Esophagus muscularis mucosa (tissue), 4 donors: ENCODE data around the gene ANKRD2.

Experiments
- EP300 ChIP-seq: sonication (generic); formaldehyde crosslinking; IDR thresholded peaks from one replicate; pipeline ENCODE4 v1.6.1; 2017; ENCODE audit warnings: antibody characterized with exemption
- POLR2A ChIP-seq: fragments of 450-650 bp; IDR thresholded peaks from one replicate; pipeline ENCODE4 v1.6.1; 2017; ENCODE audit warnings: antibody characterized with exemption, moderate library complexity, mild to moderate bottlenecking, low read depth
- TF ChIP-seq, protein P1 (sequence below), 3 experiments: fragments of 200-600 bp in 2 of 3; fragments of 450-650 bp in 1 of 3; sonication (generic) in 2 of 3; IDR thresholded peaks; one replicate each; pipeline ENCODE4 v1.5.1; 2017 to 2019; ENCODE audit warnings: antibody characterized with exemption in 3 of 3, mild to moderate bottlenecking in 2 of 3, moderate library complexity in 1 of 3

DNA sequence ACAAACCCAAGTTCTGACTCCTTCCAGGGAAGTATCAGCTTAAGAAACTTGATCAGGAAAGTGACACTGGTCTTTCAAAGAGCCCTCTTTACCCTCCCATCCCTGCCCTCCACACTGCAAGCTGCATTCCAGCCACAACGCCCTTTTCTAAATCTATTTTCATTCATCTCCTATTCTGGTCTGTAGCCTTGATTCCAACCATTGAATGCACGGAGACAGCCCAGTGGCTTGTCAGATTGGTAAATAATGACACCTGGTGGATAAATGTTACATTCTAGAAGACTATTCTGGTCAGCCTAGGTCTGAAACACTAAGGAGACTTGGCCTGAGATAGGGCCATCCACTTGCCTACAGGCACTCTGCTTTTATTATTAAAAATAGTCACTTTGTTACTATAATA, 39.8 kb downstream of the ANKRD2 start:
- TF ChIP-seq, protein P1, sequence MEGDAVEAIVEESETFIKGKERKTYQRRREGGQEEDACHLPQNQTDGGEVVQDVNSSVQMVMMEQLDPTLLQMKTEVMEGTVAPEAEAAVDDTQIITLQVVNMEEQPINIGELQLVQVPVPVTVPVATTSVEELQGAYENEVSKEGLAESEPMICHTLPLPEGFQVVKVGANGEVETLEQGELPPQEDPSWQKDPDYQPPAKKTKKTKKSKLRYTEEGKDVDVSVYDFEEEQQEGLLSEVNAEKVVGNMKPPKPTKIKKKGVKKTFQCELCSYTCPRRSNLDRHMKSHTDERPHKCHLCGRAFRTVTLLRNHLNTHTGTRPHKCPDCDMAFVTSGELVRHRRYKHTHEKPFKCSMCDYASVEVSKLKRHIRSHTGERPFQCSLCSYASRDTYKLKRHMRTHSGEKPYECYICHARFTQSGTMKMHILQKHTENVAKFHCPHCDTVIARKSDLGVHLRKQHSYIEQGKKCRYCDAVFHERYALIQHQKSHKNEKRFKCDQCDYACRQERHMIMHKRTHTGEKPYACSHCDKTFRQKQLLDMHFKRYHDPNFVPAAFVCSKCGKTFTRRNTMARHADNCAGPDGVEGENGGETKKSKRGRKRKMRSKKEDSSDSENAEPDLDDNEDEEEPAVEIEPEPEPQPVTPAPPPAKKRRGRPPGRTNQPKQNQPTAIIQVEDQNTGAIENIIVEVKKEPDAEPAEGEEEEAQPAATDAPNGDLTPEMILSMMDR (IDR thresholded peaks at IDR 0.05), result peak; percentile 49 to 81 (median 63)
- no peak for TF ChIP-seq POLR2A
- no peak for TF ChIP-seq EP300
